ENCODE data around the gene PRKN.

PRKN gene

DNA sequence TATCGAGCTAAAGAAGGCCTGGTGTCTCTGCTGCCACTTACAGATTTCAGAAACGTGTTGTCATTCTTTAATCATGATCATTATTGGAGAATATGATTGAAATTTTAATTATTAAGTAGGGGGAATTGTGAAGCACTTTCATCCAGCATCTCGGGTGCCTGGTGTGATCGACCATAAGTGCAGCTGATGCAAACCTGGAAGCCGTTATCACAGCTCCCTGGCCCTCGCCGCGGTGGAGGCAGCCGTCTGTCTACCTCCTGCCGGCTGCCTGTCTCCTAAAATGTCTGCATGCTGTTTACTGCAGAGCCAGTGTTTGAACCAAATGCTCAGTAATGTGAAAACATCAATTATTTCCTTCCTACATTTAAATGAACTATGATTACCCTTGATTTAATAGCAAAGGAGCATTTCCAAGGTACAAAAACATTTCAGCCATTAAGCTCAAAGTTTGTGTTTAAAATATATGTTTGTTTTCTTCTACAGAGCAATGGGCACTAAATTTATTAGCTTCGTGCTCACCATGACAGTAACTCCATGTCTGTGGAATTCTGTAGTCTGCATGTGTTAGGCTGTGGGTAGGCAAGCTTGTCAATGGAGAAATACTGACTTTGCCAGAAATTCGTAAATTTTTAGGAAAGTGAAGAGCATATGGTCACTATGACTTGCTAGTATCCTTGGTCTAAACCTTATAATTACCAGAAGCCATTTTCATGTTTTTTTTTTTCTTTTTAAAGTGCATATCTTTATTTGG is 1269.2 kb downstream of the PRKN start:
- Histone ChIP-seq H3K27ac (ENCODE audit: low read length) (peak overlapping the region; percentile 31; the same call in 1 of the 2 replicates), H3K4me2 (ENCODE audit: low read depth, low read length) (no peak overlapping the region), H3K4me3 (ENCODE audit: low read length) (no peak overlapping the region), H3K79me2 (ENCODE audit: low read length) (no peaks in the 10 kb centered on the region), H3K9ac (ENCODE audit: low read length) (no peak overlapping the region), H3K36me3 (replicated peaks; ENCODE audit: insufficient read depth, low read length) (no peaks in the 10 kb centered on the region), H3F3A (ENCODE audit: insufficient read depth, low read length) (no peaks in the 10 kb centered on the region), H3K4me1 (ENCODE audit: low read length) (no peaks in the 10 kb centered on the region), H3K9me3 (replicated peaks; ENCODE audit: insufficient read depth, low read length) (no peaks in the 10 kb centered on the region), H3K9me2 (replicated peaks; ENCODE audit: insufficient read depth, low read length) (no peaks in the 10 kb centered on the region), H2AFZ (ENCODE audit: low read length) (no peak overlapping the region), H4K20me1 (ENCODE audit: insufficient read depth, low read length) (no peaks in the 10 kb centered on the region), H3K27me3 (replicated peaks; ENCODE audit: insufficient read depth, low read length) (no peaks in the 10 kb centered on the region)
- TF ChIP-seq EZH2 (optimal IDR thresholded peaks at IDR 0.05; ENCODE audit: low read depth, low read length), result no peak
- TF ChIP-seq, protein P1, sequence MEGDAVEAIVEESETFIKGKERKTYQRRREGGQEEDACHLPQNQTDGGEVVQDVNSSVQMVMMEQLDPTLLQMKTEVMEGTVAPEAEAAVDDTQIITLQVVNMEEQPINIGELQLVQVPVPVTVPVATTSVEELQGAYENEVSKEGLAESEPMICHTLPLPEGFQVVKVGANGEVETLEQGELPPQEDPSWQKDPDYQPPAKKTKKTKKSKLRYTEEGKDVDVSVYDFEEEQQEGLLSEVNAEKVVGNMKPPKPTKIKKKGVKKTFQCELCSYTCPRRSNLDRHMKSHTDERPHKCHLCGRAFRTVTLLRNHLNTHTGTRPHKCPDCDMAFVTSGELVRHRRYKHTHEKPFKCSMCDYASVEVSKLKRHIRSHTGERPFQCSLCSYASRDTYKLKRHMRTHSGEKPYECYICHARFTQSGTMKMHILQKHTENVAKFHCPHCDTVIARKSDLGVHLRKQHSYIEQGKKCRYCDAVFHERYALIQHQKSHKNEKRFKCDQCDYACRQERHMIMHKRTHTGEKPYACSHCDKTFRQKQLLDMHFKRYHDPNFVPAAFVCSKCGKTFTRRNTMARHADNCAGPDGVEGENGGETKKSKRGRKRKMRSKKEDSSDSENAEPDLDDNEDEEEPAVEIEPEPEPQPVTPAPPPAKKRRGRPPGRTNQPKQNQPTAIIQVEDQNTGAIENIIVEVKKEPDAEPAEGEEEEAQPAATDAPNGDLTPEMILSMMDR (IDR thresholded peaks at IDR 0.05; ENCODE audit: low read length), result no peak
- no peak for TF ChIP-seq EZH2phosphoT487 (IDR thresholded peaks at IDR 0.05; ENCODE audit: low read length)
- DNase-seq, result no peak

DNA sequence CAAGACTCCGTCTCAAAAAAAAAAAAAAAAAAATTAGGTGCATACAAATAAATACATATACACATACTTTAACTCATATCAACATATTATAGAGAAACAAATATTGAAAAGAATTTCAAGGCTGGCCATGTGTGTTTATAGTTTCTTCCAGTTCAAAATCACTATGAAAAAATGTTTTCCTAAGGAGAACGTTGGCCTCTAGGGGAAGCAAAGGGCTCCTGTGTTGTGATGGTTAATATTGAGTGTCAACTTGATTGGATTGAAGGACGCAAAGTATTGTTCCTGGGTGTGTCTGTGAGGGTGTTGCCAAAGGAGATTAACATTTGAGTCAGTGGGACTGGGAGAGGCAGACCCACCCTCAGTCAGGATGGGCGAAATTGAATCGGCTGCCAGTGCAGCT is 1271.7 kb downstream of the PRKN start:
- Histone ChIP-seq H3K9me3 (replicated peaks; ENCODE audit: insufficient read depth, low read length) (no peaks in the 10 kb centered on the region), H3K4me1 (ENCODE audit: low read length) (no peaks in the 10 kb centered on the region), H3K27me3 (replicated peaks; ENCODE audit: insufficient read depth, low read length) (no peaks in the 10 kb centered on the region), H3F3A (ENCODE audit: insufficient read depth, low read length) (no peaks in the 10 kb centered on the region), H2AFZ (ENCODE audit: low read length) (no peak overlapping the region), H3K79me2 (ENCODE audit: low read length) (no peaks in the 10 kb centered on the region), H3K9ac (ENCODE audit: low read length) (no peak overlapping the region), H4K20me1 (ENCODE audit: insufficient read depth, low read length) (no peaks in the 10 kb centered on the region), H3K4me2 (ENCODE audit: low read depth, low read length) (no peak overlapping the region), H3K4me3 (ENCODE audit: low read length) (no peak overlapping the region), H3K27ac (ENCODE audit: low read length) (no peak overlapping the region), H3K9me2 (replicated peaks; ENCODE audit: insufficient read depth, low read length) (no peaks in the 10 kb centered on the region), H3K36me3 (replicated peaks; ENCODE audit: insufficient read depth, low read length) (no peaks in the 10 kb centered on the region)
- TF ChIP-seq EZH2phosphoT487 (IDR thresholded peaks at IDR 0.05; ENCODE audit: low read length) (no peak), EZH2 (optimal IDR thresholded peaks at IDR 0.05; ENCODE audit: low read depth, low read length) (no peak)
- TF ChIP-seq, protein P1 (IDR thresholded peaks at IDR 0.05; ENCODE audit: low read length), result no peak
- no peak for DNase-seq

DNA sequence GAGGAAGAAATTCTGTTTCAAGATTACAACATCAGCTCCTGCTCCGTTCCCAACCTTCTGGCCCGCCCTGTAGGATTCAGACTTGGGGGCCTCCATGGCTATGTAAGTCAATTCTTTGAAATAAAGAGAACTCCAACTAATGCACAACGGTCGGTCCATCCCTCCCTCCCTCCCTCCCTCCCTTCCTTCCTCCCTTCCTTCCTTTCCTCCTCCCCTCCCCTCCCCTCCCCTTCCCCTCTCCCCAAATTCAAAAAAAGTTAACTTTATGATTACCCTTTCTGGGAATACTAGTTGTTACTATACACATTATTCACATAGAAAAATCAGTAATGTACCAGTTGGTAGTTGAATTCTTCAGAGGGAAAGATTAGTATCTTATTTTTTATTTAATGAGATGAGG is 1274.0 kb downstream of the PRKN start:
- no peaks in the 10 kb centered on the region for H3K79me2 ChIP-seq (ENCODE audit: low read length)
- H3K9ac ChIP-seq (ENCODE audit: low read length), result no peak overlapping the region
- TF ChIP-seq EZH2 (optimal IDR thresholded peaks at IDR 0.05; ENCODE audit: low read depth, low read length), result no peak
- TF ChIP-seq, protein P1 (IDR thresholded peaks at IDR 0.05; ENCODE audit: low read length), result no peak
- no peak for TF ChIP-seq EZH2phosphoT487 (IDR thresholded peaks at IDR 0.05; ENCODE audit: low read length)
- no peaks in the 10 kb centered on the region for H3K4me1 ChIP-seq (ENCODE audit: low read length)
- H3K4me2 ChIP-seq (ENCODE audit: low read depth, low read length), result no peak overlapping the region
- no peaks in the 10 kb centered on the region for H3K9me2 ChIP-seq (replicated peaks; ENCODE audit: insufficient read depth, low read length)
- no peak for DNase-seq
- no peaks in the 10 kb centered on the region for H4K20me1 ChIP-seq (ENCODE audit: insufficient read depth, low read length)
- H3K36me3 ChIP-seq (replicated peaks; ENCODE audit: insufficient read depth, low read length), result no peaks in the 10 kb centered on the region
- no peaks in the 10 kb centered on the region for H3K9me3 ChIP-seq (replicated peaks; ENCODE audit: insufficient read depth, low read length)
- no peak overlapping the region for H3K27ac ChIP-seq (ENCODE audit: low read length)
- no peaks in the 10 kb centered on the region for H3F3A ChIP-seq (ENCODE audit: insufficient read depth, low read length)
- no peaks in the 10 kb centered on the region for H3K27me3 ChIP-seq (replicated peaks; ENCODE audit: insufficient read depth, low read length)
- H2AFZ ChIP-seq (ENCODE audit: low read length), result no peak overlapping the region
- no peak overlapping the region for H3K4me3 ChIP-seq (ENCODE audit: low read length)
